A172 (cell line): ENCODE measurements around the gene TFEB. TPM values are rescaled to one million over a fixed set of nuclear protein-coding genes. Genes with fewer than 3 reads are reported as not detected.
A peak's percentile ranks its signal among the peaks of the same experiment; 100 is the strongest.

Source experiments
- DNase-seq: peaks from one replicate; pipeline ENCODE4 v3.0.0-alpha.2; 2015; ENCODE audit warnings: low spot score
- total RNA-seq: library from RNA; depleted of rRNA; stranded (reverse); fragments of >200 nt; shearing (Covaris generic); gene quantifications from 2 replicates; pipeline ENCODE4 v1.2.3, GENCODE V29; 2014

TFEB gene
- total RNA-seq, 1 experiment from 2014 or later = 6.0 TPM

- DNase-seq = no peak
Measured at GRCh38 chr6:41739041-41739440, 3.6 kb upstream of the TFEB start.

GRCh38 chr6:41737591-41738130, 2.3 kb upstream of the TFEB start:
- DNase-seq = no peak

- no peak for DNase-seq
Measured at GRCh38 chr6:41736800-41737555, 1.6 kb upstream of the TFEB start.

- DNase-seq = no peak
Measured at GRCh38 chr6:41736186-41736733, 852 bp upstream of the TFEB start.

GRCh38 chr6:41734666-41735426, 562 bp downstream of the TFEB start:
- peak; percentile 74 for DNase-seq

- peak; percentile 67 for DNase-seq
Measured at GRCh38 chr6:41733707-41734665, 1.4 kb downstream of the TFEB start.

- no peak for DNase-seq
Measured at GRCh38 chr6:41733360-41733706, 2.1 kb downstream of the TFEB start.

- no peak for DNase-seq
Measured at GRCh38 chr6:41732591-41733359, 2.6 kb downstream of the TFEB start.

GRCh38 chr6:41732149-41732548, 3.3 kb downstream of the TFEB start:
- no peak for DNase-seq

- no peak for DNase-seq
Measured at GRCh38 chr6:41731561-41732086, 3.8 kb downstream of the TFEB start.

GRCh38 chr6:41730531-41731436, 4.6 kb downstream of the TFEB start:
- peak; percentile 66 for DNase-seq

GRCh38 chr6:41729624-41730023, 5.8 kb downstream of the TFEB start:
- no peak for DNase-seq

GRCh38 chr6:41728954-41729353, 6.5 kb downstream of the TFEB start:
- DNase-seq = no peak

GRCh38 chr6:41728073-41728936, 7.1 kb downstream of the TFEB start:
- no peak for DNase-seq

- DNase-seq = no peak
Measured at GRCh38 chr6:41727705-41728072, 7.7 kb downstream of the TFEB start.

- no peak for DNase-seq
Measured at GRCh38 chr6:41726876-41727275, 8.5 kb downstream of the TFEB start.

GRCh38 chr6:41724586-41725501, 10.6 kb downstream of the TFEB start:
- no peak for DNase-seq

- no peak for DNase-seq
Measured at GRCh38 chr6:41724228-41724580, 11.2 kb downstream of the TFEB start.
